ENCODE measurements around the gene FAM163A.

FAM163A gene

GRCh38 chr1:179754041-179754624 is 11.0 kb downstream of the FAM163A start:
- no peak for DNase-seq

- DNase-seq: no peak
Observed at GRCh38 chr1:179757933-179758332, 14.8 kb downstream of the FAM163A start.

- DNase-seq: no peak
Observed at GRCh38 chr1:179760521-179760920, 17.4 kb downstream of the FAM163A start.

GRCh38 chr1:179761296-179761695 is 18.2 kb downstream of the FAM163A start:
- DNase-seq: no peak

- no peak for DNase-seq
Observed at GRCh38 chr1:179761846-179762640, 19.0 kb downstream of the FAM163A start.

GRCh38 chr1:179767177-179767581 is 24.1 kb downstream of the FAM163A start:
- no peak for DNase-seq

GRCh38 chr1:179767996-179768395 is 24.9 kb downstream of the FAM163A start:
- DNase-seq: no peak

- DNase-seq: no peak
Observed at GRCh38 chr1:179770887-179771502, 27.9 kb downstream of the FAM163A start.

GRCh38 chr1:179773264-179773663 is 30.2 kb downstream of the FAM163A start:
- no peak for DNase-seq

- no peak for DNase-seq
Observed at GRCh38 chr1:179774000-179774399, 30.9 kb downstream of the FAM163A start.

GRCh38 chr1:179774566-179774965 is 31.5 kb downstream of the FAM163A start:
- DNase-seq: no peak

GRCh38 chr1:179775009-179775408 is 31.9 kb downstream of the FAM163A start:
- DNase-seq: no peak

- no peak for DNase-seq
Observed at GRCh38 chr1:179776831-179777230, 33.7 kb downstream of the FAM163A start.

- DNase-seq: no peak
Observed at GRCh38 chr1:179777731-179778130, 34.6 kb downstream of the FAM163A start.

- no peak for DNase-seq
Observed at GRCh38 chr1:179779645-179780272, 36.7 kb downstream of the FAM163A start.

- no peak for DNase-seq
Observed at GRCh38 chr1:179781962-179782361, 38.9 kb downstream of the FAM163A start.

- DNase-seq: no peak
Observed at GRCh38 chr1:179785031-179785431, 41.9 kb downstream of the FAM163A start.

- no peak for DNase-seq
Observed at GRCh38 chr1:179785728-179786127, 42.6 kb downstream of the FAM163A start.

- no peak for DNase-seq
Observed at GRCh38 chr1:179786815-179787685, 44.0 kb downstream of the FAM163A start.

GRCh38 chr1:179788259-179788658 is 45.2 kb downstream of the FAM163A start:
- DNase-seq: no peak

GRCh38 chr1:179793281-179793680 is 50.2 kb downstream of the FAM163A start:
- DNase-seq: no peak

GRCh38 chr1:179794146-179794545 is 51.1 kb downstream of the FAM163A start:
- DNase-seq: no peak

GRCh38 chr1:179794669-179795068 is 51.6 kb downstream of the FAM163A start:
- no peak for DNase-seq
